ENCODE measurements around the gene CNOT3.

DNA sequence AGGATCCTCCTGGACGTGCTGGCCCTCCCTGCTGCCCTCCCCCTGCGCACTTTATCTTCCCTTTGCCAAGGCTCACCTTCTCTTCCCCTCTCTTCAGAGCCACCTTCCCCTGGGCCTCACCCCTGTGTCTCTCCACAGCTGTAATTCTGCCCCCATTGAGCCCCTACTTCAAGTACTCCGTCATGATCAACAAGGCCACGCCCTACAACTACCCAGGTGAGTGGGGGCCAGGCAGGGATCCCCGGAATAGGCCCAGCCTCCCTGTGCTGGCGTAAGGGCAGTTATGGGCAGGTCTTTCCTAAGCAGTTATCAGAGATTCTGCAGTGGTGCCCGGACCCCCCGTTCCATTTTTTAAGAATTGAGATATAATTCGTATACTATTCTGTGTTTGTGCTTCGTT lies 31.8 kb upstream of the CNOT3 start:
- TF ChIP-seq, protein P1, sequence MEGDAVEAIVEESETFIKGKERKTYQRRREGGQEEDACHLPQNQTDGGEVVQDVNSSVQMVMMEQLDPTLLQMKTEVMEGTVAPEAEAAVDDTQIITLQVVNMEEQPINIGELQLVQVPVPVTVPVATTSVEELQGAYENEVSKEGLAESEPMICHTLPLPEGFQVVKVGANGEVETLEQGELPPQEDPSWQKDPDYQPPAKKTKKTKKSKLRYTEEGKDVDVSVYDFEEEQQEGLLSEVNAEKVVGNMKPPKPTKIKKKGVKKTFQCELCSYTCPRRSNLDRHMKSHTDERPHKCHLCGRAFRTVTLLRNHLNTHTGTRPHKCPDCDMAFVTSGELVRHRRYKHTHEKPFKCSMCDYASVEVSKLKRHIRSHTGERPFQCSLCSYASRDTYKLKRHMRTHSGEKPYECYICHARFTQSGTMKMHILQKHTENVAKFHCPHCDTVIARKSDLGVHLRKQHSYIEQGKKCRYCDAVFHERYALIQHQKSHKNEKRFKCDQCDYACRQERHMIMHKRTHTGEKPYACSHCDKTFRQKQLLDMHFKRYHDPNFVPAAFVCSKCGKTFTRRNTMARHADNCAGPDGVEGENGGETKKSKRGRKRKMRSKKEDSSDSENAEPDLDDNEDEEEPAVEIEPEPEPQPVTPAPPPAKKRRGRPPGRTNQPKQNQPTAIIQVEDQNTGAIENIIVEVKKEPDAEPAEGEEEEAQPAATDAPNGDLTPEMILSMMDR (IDR thresholded peaks at IDR 0.05), result no peak
- TF ChIP-seq POLR2A (IDR thresholded peaks at IDR 0.05) (no peak), POLR2AphosphoS5 (IDR thresholded peaks at IDR 0.05) (no peak)

Measured in prostate gland (tissue), 2 donors.